ENCODE results near the gene TACC3.

DNA sequence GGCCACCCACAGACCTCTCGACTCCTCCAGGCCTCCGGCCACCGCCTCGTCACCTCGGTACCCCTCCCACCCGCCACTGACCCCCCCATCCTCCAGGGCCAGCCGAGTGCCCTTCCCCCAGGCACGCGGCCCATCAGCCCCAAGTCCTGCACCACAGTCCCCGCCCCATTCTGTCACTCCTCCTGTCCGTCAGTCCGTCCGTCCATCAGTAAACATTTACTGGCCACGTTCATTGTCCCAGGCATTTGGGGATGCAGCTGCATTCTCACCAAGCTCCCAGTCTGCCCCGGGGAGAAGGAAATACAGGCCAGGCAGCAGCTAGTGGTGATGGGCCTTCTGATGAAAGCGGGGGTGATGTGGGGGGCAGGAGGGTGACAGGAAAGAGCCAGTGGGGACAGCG, 36.5 kb downstream of the TACC3 start:
- TF ChIP-seq, protein P1, sequence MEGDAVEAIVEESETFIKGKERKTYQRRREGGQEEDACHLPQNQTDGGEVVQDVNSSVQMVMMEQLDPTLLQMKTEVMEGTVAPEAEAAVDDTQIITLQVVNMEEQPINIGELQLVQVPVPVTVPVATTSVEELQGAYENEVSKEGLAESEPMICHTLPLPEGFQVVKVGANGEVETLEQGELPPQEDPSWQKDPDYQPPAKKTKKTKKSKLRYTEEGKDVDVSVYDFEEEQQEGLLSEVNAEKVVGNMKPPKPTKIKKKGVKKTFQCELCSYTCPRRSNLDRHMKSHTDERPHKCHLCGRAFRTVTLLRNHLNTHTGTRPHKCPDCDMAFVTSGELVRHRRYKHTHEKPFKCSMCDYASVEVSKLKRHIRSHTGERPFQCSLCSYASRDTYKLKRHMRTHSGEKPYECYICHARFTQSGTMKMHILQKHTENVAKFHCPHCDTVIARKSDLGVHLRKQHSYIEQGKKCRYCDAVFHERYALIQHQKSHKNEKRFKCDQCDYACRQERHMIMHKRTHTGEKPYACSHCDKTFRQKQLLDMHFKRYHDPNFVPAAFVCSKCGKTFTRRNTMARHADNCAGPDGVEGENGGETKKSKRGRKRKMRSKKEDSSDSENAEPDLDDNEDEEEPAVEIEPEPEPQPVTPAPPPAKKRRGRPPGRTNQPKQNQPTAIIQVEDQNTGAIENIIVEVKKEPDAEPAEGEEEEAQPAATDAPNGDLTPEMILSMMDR (IDR thresholded peaks at IDR 0.05; ENCODE audit: low read length) = no peak
- TF ChIP-seq EZH2 (optimal IDR thresholded peaks at IDR 0.05; ENCODE audit: low read depth, low read length) = no peak
